ENCODE results near the gene CARD16. TPM values are rescaled to one million over a fixed set of nuclear protein-coding genes. Genes with fewer than 3 reads are reported as not detected.

CARD16 gene
- total RNA-seq: 1.4 and 13.2 TPM in 2 replicates

GRCh38 chr11:105044557-105045524 is at the start of gene CARD16:
CARD16 (minus strand) TSS chr11:105045335; CDS start chr11:105045297, 38 bp downstream.

GRCh38 chr11:105034813-105035620 is 10.1 kb downstream of the CARD16 start, which contains the start of gene CASP1:
CASP1 (minus strand) TSS chr11:105035144; CDS start chr11:105035113, 31 bp downstream.

GRCh38 chr11:105023003-105023402 is 22.1 kb downstream of the CARD16 start, which contains the start of gene CASP5:
CASP5 (minus strand) TSS chr11:105023168; CDS start chr11:105023136, 32 bp downstream.

Other genes starting within 250 kb of the CARD16 start
- gene CASP12, start 146.9 kb downstream of the CARD16 start, total RNA-seq: not detected in 2 replicates
- 168 and 201 TPM in 2 replicates for gene CASP4, start 76.8 kb downstream of the CARD16 start, total RNA-seq
- gene CASP5, start 22.2 kb downstream of the CARD16 start, total RNA-seq: 0.50 and 1.0 TPM in 2 replicates
- gene CASP1, start 10.2 kb downstream of the CARD16 start, total RNA-seq: 29.7 and 77.0 TPM in 2 replicates
- 1.0 TPM in 1 of 2 replicates, not detected in the other for gene CARD18, start 94.4 kb upstream of the CARD16 start, total RNA-seq

Measured in nasal cavity respiratory epithelium epithelial cell of viscerocranial mucosa (primary cell).